ENCODE measurements around the gene SMTN.

- no peak for TF ChIP-seq CTCF (IDR thresholded peaks at IDR 0.05)
- no peak for TF ChIP-seq POLR2A (IDR thresholded peaks at IDR 0.05)
Observed at GRCh38 chr22:31055117-31055634, 25.9 kb upstream of the SMTN start.

Data from testis (tissue), 2 donors.